Left ventricle myocardium inferior (tissue), 1 donor: Measurements from ENCODE around the gene CAMK1D. TPM values are rescaled to one million over a fixed set of nuclear protein-coding genes. Genes with fewer than 3 reads are reported as not detected.

Experiments used
- DNase-seq: peaks from one replicate; pipeline ENCODE4 v3.0.0-alpha.2; 2020
- H3K27ac ChIP-seq: fragments of 200-600 bp; replicated peaks from 2 replicates; pipeline ENCODE4 v1.8.0; 2021
- H3K27me3 ChIP-seq: fragments of 200-600 bp; 2 replicates; pipeline ENCODE4 v1.8.0; 2021; ENCODE audit warnings: low read depth
- H3K36me3 ChIP-seq: fragments of 200-600 bp; 2 replicates; pipeline ENCODE4 v1.8.0; 2021
- H3K4me1 ChIP-seq: fragments of 200-600 bp; 2 replicates; pipeline ENCODE4 v1.8.0; 2021
- H3K4me3 ChIP-seq: fragments of 200-600 bp; 2 replicates; pipeline ENCODE4 v1.8.0; 2021; ENCODE audit warnings: mild to moderate bottlenecking, moderate library complexity
- H3K9me3 ChIP-seq: fragments of 200-600 bp; replicated peaks from 2 replicates; pipeline ENCODE4 v1.8.0; 2021
- CTCF ChIP-seq: fragments of 200-600 bp; IDR thresholded peaks from 2 replicates; pipeline ENCODE4 v1.8.0; 2021; ENCODE audit warnings: antibody characterized with exemption, mild to moderate bottlenecking, borderline replicate concordance
- intact Hi-C: fragments of 100-400 bp; cut with micrococcal nuclease; formaldehyde crosslinking; loops from one replicate; pipeline ENCODE4 v1.11.0; 2022
- total RNA-seq: library from RNA; stranded (reverse); fragmentation: NEBNext Ultra II Directional; extraction: Animal tissue kit (Norgen Biotek cat#: 25700); gene quantifications from one replicate; pipeline ENCODE4 v1.2.1, GENCODE V29; 2021
- donor health status: DM: no; HTN: yes; CAD: no; lungs with severe emphysema.

Gene CAMK1D
- total RNA-seq, 1 donor from 2014 or later: 2.5 TPM

- no peaks in the 10 kb centered on the region for H3K27me3 ChIP-seq
- no peak for DNase-seq
- H3K9me3 ChIP-seq: peaks cover 20% of the 10 kb centered on the region
- H3K4me3 ChIP-seq: no peak overlapping the region
- H3K36me3 ChIP-seq: no peaks in the 10 kb centered on the region
- TF ChIP-seq CTCF: no peak
- intact Hi-C loops: loop anchor here (10.0 kb wide), 1 partner anchor 391 kb away; no protein-coding TSS in a partner anchor
- no peak overlapping the region for H3K27ac ChIP-seq
- H3K4me1 ChIP-seq: no peaks in the 10 kb centered on the region
These were observed 306.6 kb downstream of the CAMK1D start for GRCh38 chr10:12655940-12656339.

- TF ChIP-seq CTCF: peak; percentile 80
- Histone ChIP-seq H3K27ac (no peak overlapping the region), H3K4me1 (no peaks in the 10 kb centered on the region), H3K4me3 (no peak overlapping the region), H3K36me3 (no peaks in the 10 kb centered on the region), H3K27me3 (no peaks in the 10 kb centered on the region), H3K9me3 (peaks cover 20% of the 10 kb centered on the region)
- DNase-seq: no peak
- intact Hi-C loops: loop anchor here (10.0 kb wide), 1 partner anchor 392 kb away; no protein-coding TSS in a partner anchor
These were observed 307.3 kb downstream of the CAMK1D start for GRCh38 chr10:12656518-12657142.

GRCh38 chr10:12657489-12657888 is 308.1 kb downstream of the CAMK1D start:
- H3K4me3 ChIP-seq: no peak overlapping the region
- no peaks in the 10 kb centered on the region for H3K27me3 ChIP-seq
- intact Hi-C loops: loop anchor here (10.0 kb wide), 1 partner anchor 393 kb away; no protein-coding TSS in a partner anchor
- peaks cover 20% of the 10 kb centered on the region for H3K9me3 ChIP-seq
- H3K36me3 ChIP-seq: no peaks in the 10 kb centered on the region
- no peak overlapping the region for H3K27ac ChIP-seq
- H3K4me1 ChIP-seq: no peaks in the 10 kb centered on the region
- no peak for TF ChIP-seq CTCF
- DNase-seq: no peak

GRCh38 chr10:12658526-12658925 is 309.2 kb downstream of the CAMK1D start:
- no peak for DNase-seq
- no peak for TF ChIP-seq CTCF
- H3K27ac ChIP-seq: no peak overlapping the region
- H3K4me1 ChIP-seq: no peaks in the 10 kb centered on the region
- intact Hi-C loops: loop anchor here (10.0 kb wide), 1 partner anchor 394 kb away; no protein-coding TSS in a partner anchor
- H3K9me3 ChIP-seq: peaks cover 18% of the 10 kb centered on the region
- H3K27me3 ChIP-seq: no peaks in the 10 kb centered on the region
- H3K4me3 ChIP-seq: no peak overlapping the region
- no peaks in the 10 kb centered on the region for H3K36me3 ChIP-seq

GRCh38 chr10:12659706-12660105 is 310.4 kb downstream of the CAMK1D start:
- H3K27ac ChIP-seq: no peak overlapping the region
- H3K36me3 ChIP-seq: no peaks in the 10 kb centered on the region
- H3K27me3 ChIP-seq: no peaks in the 10 kb centered on the region
- intact Hi-C loops: loop anchor here (10.0 kb wide), 1 partner anchor 395 kb away; no protein-coding TSS in a partner anchor
- peaks cover 6% of the 10 kb centered on the region for H3K9me3 ChIP-seq
- DNase-seq: no peak
- no peaks in the 10 kb centered on the region for H3K4me1 ChIP-seq
- no peak for TF ChIP-seq CTCF
- no peak overlapping the region for H3K4me3 ChIP-seq
